ENCODE measurements around the gene TPD52L1. TPM values are rescaled to one million over a fixed set of nuclear protein-coding genes. Genes with fewer than 3 reads are reported as not detected.

Gene TPD52L1
- total and polyA plus RNA-seq, 8 donors: 21.2 to 51.6 (median 24.4) TPM

GRCh38 chr6:125144822-125145221 lies 8.8 kb upstream of the TPD52L1 start:
- WGBS, 2 donors: 84 to 88% methylated on average over 1 of the region's 1 CpG
- no peak for DNase-seq
- no peak for TF ChIP-seq CTCF (IDR thresholded peaks at IDR 0.05)
- Histone ChIP-seq H3K27me3 (no peaks in the 10 kb centered on the region), H3K4me3 (no peak overlapping the region), H3K4me1 (no peaks in the 10 kb centered on the region), H3K36me3 (no peaks in the 10 kb centered on the region), H3K9me3 (no peaks in the 10 kb centered on the region), H3K27ac (no peak overlapping the region)
- no peak for FAIRE-seq
- no peak for ATAC-seq
- intact Hi-C loops (cut with DNase I): no loop called here

GRCh38 chr6:125149256-125150144 lies 4.1 kb upstream of the TPD52L1 start:
- DNase-seq (no peak), ATAC-seq (no peak), FAIRE-seq (peak; percentile 43)
- WGBS, 2 donors: 63 to 70% methylated on average over 7 of the region's 7 CpGs
- Histone ChIP-seq H3K27ac (no peak overlapping the region), H3K9me3 (no peaks in the 10 kb centered on the region), H3K4me3 (no peak overlapping the region), H3K36me3 (no peaks in the 10 kb centered on the region), H3K4me1 (peaks cover 0 to 7% (median 5%) of the 10 kb centered on the region in 3 donors), H3K27me3 (no peaks in the 10 kb centered on the region)
- intact Hi-C loops (cut with DNase I): loop anchor here in 1 of 3 donors (10.0 kb wide), 1 partner anchor 145 kb away; no protein-coding TSS in a partner anchor
- TF ChIP-seq CTCF (IDR thresholded peaks at IDR 0.05): no peak

- no peak overlapping the region for H3K4me3 ChIP-seq
- no peaks in the 10 kb centered on the region for H3K36me3 ChIP-seq
- ATAC-seq (no peak), DNase-seq (no peak), FAIRE-seq (no peak)
- intact Hi-C loops (cut with DNase I): loop anchor here in 1 of 3 donors (10.0 kb wide), 1 partner anchor 143 kb away; no protein-coding TSS in a partner anchor
- H3K27ac ChIP-seq: no peak overlapping the region
- WGBS, 2 donors: 73 to 80% methylated on average over 4 of the region's 4 CpGs
- H3K27me3 ChIP-seq: no peaks in the 10 kb centered on the region
- H3K4me1 ChIP-seq: peaks cover 0 to 7% (median 5%) of the 10 kb centered on the region in 3 donors
- no peaks in the 10 kb centered on the region for H3K9me3 ChIP-seq
- TF ChIP-seq CTCF (IDR thresholded peaks at IDR 0.05): no peak
Measured at GRCh38 chr6:125151700-125152099, 1.9 kb upstream of the TPD52L1 start.

GRCh38 chr6:125154118-125154760 lies 666 bp downstream of the TPD52L1 start:
- no peak for FAIRE-seq

More at GRCh38 chr6:125154118-125154760, 666 bp downstream of the TPD52L1 start:
- TF ChIP-seq CTCF (IDR thresholded peaks at IDR 0.05): no peak
- intact Hi-C loops (cut with DNase I): loop anchor here in 1 of 3 donors (10.0 kb wide), 1 partner anchor 141 kb away; no protein-coding TSS in a partner anchor
- DNase-seq (peak; percentile 17 to 76 (median 44)), ATAC-seq (peak; percentile 57 to 66 (median 60))
- Histone ChIP-seq H3K9me3 (no peaks in the 10 kb centered on the region), H3K27me3 (no peaks in the 10 kb centered on the region), H3K36me3 (no peaks in the 10 kb centered on the region), H3K4me3 (peak overlapping the region; percentile 66 to 84 (median 72)), H3K27ac (peak overlapping the region; percentile 29 to 78 (median 66)), H3K4me1 (peaks cover 0 to 7% (median 5%) of the 10 kb centered on the region in 3 donors)
- WGBS, 2 donors: 0% methylated on average over 50 of the region's 50 CpGs

Data from pancreas (tissue), 10 donors.